Adrenal gland (tissue), 19 donors: ENCODE results near the gene CDADC1. TPM values are rescaled to one million over a fixed set of nuclear protein-coding genes. Genes with fewer than 3 reads are reported as not detected.
A peak's percentile ranks its signal among the peaks of the same experiment; 100 is the strongest.

Source experiments
- DNase-seq, 7 donors: peaks; one replicate each; pipeline ENCODE4 v3.0.0-alpha.2; 2019 to 2020
- H3K27ac ChIP-seq, 5 donors: fragments of 200-600 bp; sonication (generic) in 4 of 5; 1 replicate in 3 of 5; 2 replicates in 2 of 5; pipeline versions ENCODE4 v1.5.1 to v1.8.0; 2016 to 2020; ENCODE audit warnings: mild to moderate bottlenecking in 1 of 5
- H3K27me3 ChIP-seq: fragments of 200-600 bp; 2 replicates; pipeline ENCODE4 v1.8.0; 2021
- H3K36me3 ChIP-seq, 2 donors: fragments of 200-600 bp; replicated peaks in 1 of 2; 1 replicate in 1 of 2; 2 replicates in 1 of 2; pipeline versions ENCODE4 v1.5.1 to v1.8.0; 2018 to 2022
- H3K4me1 ChIP-seq, 2 donors: fragments of 200-600 bp; replicated peaks in 1 of 2; 1 replicate in 1 of 2; 2 replicates in 1 of 2; pipeline versions ENCODE4 v1.5.1 to v1.8.0; 2018 to 2021
- H3K4me3 ChIP-seq, 4 donors: fragments of 200-600 bp; sonication (generic) in 3 of 4; one replicate each; pipeline ENCODE4 v1.5.1; 2016 to 2018
- H3K9me3 ChIP-seq, 3 donors: fragments of 200-600 bp; sonication (generic) in 1 of 3; replicated peaks in 1 of 3; 1 replicate in 2 of 3; 2 replicates in 1 of 3; pipeline versions ENCODE4 v1.5.1 to v1.8.0; 2016 to 2021
- CTCF ChIP-seq, 6 experiments: fragments of 450-650 bp in 4 of 6; fragments of 200-600 bp in 2 of 6; sonication (generic) in 1 of 6; IDR thresholded peaks; 1 replicate in 5 of 6; 2 replicates in 1 of 6; pipeline versions ENCODE4 v1.5.1 to v1.8.0; 2016 to 2021; ENCODE audit warnings: antibody characterized with exemption in 6 of 6, mild to moderate bottlenecking in 2 of 6, moderate library complexity in 1 of 6
- POLR2A ChIP-seq, 2 donors: fragments of 450-650 bp; IDR thresholded peaks; one replicate each; pipeline ENCODE4 v1.6.1; 2017; ENCODE audit warnings: antibody characterized with exemption in 2 of 2, mild to moderate bottlenecking in 2 of 2, moderate library complexity in 1 of 2
- WGBS, 4 donors: extraction: QIAGEN DNeasy Blood & Tissue Kit in 2 of 4; methylation state at CpG; one replicate each; pipeline versions ENCODE4 v1.1.5 to v1.1.7; 2013 to 2017; 5-methylcytosine and 5-hydroxymethylcytosine counted together
- intact Hi-C, 2 donors: fragments of 100-400 bp; cut with DNase I; formaldehyde crosslinking; loops; one replicate each; pipeline versions ENCODE4 v1.14.1 to v1.15.0; 2022 to 2023
- long read RNA-seq, 10 donors: library from polyadenylated mRNA in 3 of 10; unstranded in 2 of 10; stranded (forward) in 1 of 10; transcript quantifications; one replicate each; pipeline ENCODE4 v2.0.0 and lab custom pipeline, GENCODE V29; 2021 to 2026
- polyA plus RNA-seq, 3 donors: library from polyadenylated mRNA; stranded (reverse); fragments of 200-250 nt in 2 of 3; fragments of 350-450 nt in 1 of 3; fragmentation: Illumina TruSeq in 1 of 3; extraction: RNeasy Lipid Tissue Mini Kit (QIAGEN cat#74804) in 1 of 3; gene quantifications; one replicate each; pipeline ENCODE4 v1.2.3, GENCODE V29; 2013 to 2014
- total RNA-seq, 9 donors: library from RNA; depleted of rRNA in 4 of 9; stranded (reverse); fragments of >200 nt in 4 of 9; fragments of 120-200 nt in 1 of 9; fragmentation: NEBNext Ultra II Directional in 1 of 9; extraction: Animal tissue kit (Norgen Biotek cat#: 25700) in 1 of 9; gene quantifications; one replicate each; pipeline versions ENCODE4 v1.1.0 to v1.2.4, GENCODE V29; 2013 to 2023
- donor health status: healthy with polysubstance abuse.
- donor health status: Bipolar disorder and iron deficiency.
- donor health status: DM: yes; HTN: yes; CAD: no.
- donor health status: DM: no; HTN: no; CAD: no.
- donor health status: DM: no; HTN: no; CAD: no.
- donor health status: DM: yes; HTN: yes; CAD: no.

The CDADC1 gene
- total RNA-seq: 10 to 100 TPM in 7 of 9 donors, 1 to 10 TPM in 2; 4.4 to 25.4 (median 17.9) TPM
- 10 to 100 TPM in 1 of 3 donors, 1 to 10 TPM in 2; 8.4 to 19.4 (median 9.2) TPM for polyA plus RNA-seq
- long read RNA-seq, donor 1, partial matches to known transcripts: 10 of 12 reads
- long read RNA-seq, donor 1, other reads (novel, unspliced or antisense): 0 of 12 reads
- long read RNA-seq, donor 2, partial matches to known transcripts: 10 of 11 reads
- long read RNA-seq, donor 2, other reads (novel, unspliced or antisense): 0 of 11 reads
- long read RNA-seq, donor 3, partial matches to known transcripts: 10 of 12 reads
- long read RNA-seq, donor 3, other reads (novel, unspliced or antisense): 0 of 12 reads
- long read RNA-seq, donor 4, partial matches to known transcripts: 3 of 5 reads
- long read RNA-seq, donor 4, other reads (novel, unspliced or antisense): 0 of 5 reads
- long read RNA-seq, donor 5, partial matches to known transcripts: 5 of 13 reads
- long read RNA-seq, donor 5, other reads (novel, unspliced or antisense): 2 of 13 reads
- long read RNA-seq, donor 6, partial matches to known transcripts: 7 of 9 reads
- long read RNA-seq, donor 6, other reads (novel, unspliced or antisense): 0 of 9 reads
- long read RNA-seq, donor 7, partial matches to known transcripts: 0 of 2 reads
- long read RNA-seq, donor 7, other reads (novel, unspliced or antisense): 0 of 2 reads
- long read RNA-seq, donor 8, transcript CDADC1-203 (5 exons, 677 nt): major isoform, 5 of 23 reads
- long read RNA-seq, donor 8, partial matches to known transcripts: 18 of 23 reads
- long read RNA-seq, donor 8, other reads (novel, unspliced or antisense): 0 of 23 reads
- long read RNA-seq, donor 9, partial matches to known transcripts: 8 of 10 reads
- long read RNA-seq, donor 9, other reads (novel, unspliced or antisense): 0 of 10 reads
- long read RNA-seq, donor 10, partial matches to known transcripts: 0 of 3 reads
- long read RNA-seq, donor 10, other reads (novel, unspliced or antisense): 0 of 3 reads

GRCh38 chr13:49247643-49248621 is at the start of gene CDADC1:
Gene CDADC1, plus strand, starts transcription at chr13:49247925. Its CDS starts 113 bp downstream, at chr13:49248038.
- H3K36me3 ChIP-seq: no peaks in the 10 kb centered on the region
- WGBS, 4 donors: 0 to 1% (median 1%) methylated on average over 43 to 56 of the region's 56 CpGs
- DNase-seq: peak; percentile 98 to 99 (median 99)
- TF ChIP-seq POLR2A (IDR thresholded peaks at IDR 0.05): peak; percentile 83 to 94
- peak in 1 of 6 experiments; percentile 1 for TF ChIP-seq CTCF (IDR thresholded peaks at IDR 0.05)
- peaks cover 10 to 21% of the 10 kb centered on the region in 2 donors for H3K4me1 ChIP-seq
- H3K27ac ChIP-seq: peak within 1 kb of the TSS; percentile 80 to 99 (median 96)
- no peaks in the 10 kb centered on the region for H3K27me3 ChIP-seq
- intact Hi-C loops: no loop called here
- H3K4me3 ChIP-seq: peak within 1 kb of the TSS; percentile 76 to 94 (median 93)
- no peaks in the 10 kb centered on the region for H3K9me3 ChIP-seq

- TF ChIP-seq CTCF (IDR thresholded peaks at IDR 0.05) (no peak), POLR2A (IDR thresholded peaks at IDR 0.05) (no peak)
These were observed 41.1 kb upstream of the CDADC1 start for GRCh38 chr13:49206641-49207040.

GRCh38 chr13:49208619-49209018 is 39.1 kb upstream of the CDADC1 start:
- TF ChIP-seq POLR2A (IDR thresholded peaks at IDR 0.05) (no peak), CTCF (IDR thresholded peaks at IDR 0.05) (no peak)
- no peak for DNase-seq
- Histone ChIP-seq H3K27me3 (no peaks in the 10 kb centered on the region), H3K27ac (no peak overlapping the region), H3K4me1 (no peaks in the 10 kb centered on the region), H3K4me3 (no peak overlapping the region), H3K9me3 (no peaks in the 10 kb centered on the region), H3K36me3 (peaks cover 0 to 31% of the 10 kb centered on the region in 2 donors)
- intact Hi-C loops: no loop called here
- 95 to 98% (median 96%) methylated on average over 4 of the region's 4 CpGs for WGBS, 4 donors

More at GRCh38 chr13:49206641-49207040, 41.1 kb upstream of the CDADC1 start:
- 89 to 94% (median 92%) methylated on average over 3 of the region's 3 CpGs for WGBS, 4 donors
- Histone ChIP-seq H3K4me1 (no peaks in the 10 kb centered on the region), H3K9me3 (no peaks in the 10 kb centered on the region), H3K4me3 (no peak overlapping the region), H3K27ac (no peak overlapping the region), H3K27me3 (no peaks in the 10 kb centered on the region), H3K36me3 (peaks cover 0 to 50% of the 10 kb centered on the region in 2 donors)
- no peak for DNase-seq
- intact Hi-C loops: no loop called here
